Left ventricle myocardium inferior (tissue), 1 donor: ENCODE data around the gene SAMD4B. TPM values are rescaled to one million over a fixed set of nuclear protein-coding genes. Genes with fewer than 3 reads are reported as not detected.

Source experiments
- DNase-seq: peaks from one replicate; pipeline ENCODE4 v3.0.0-alpha.2; 2020
- H3K27ac ChIP-seq: fragments of 200-600 bp; replicated peaks from 2 replicates; pipeline ENCODE4 v1.8.0; 2021
- H3K27me3 ChIP-seq: fragments of 200-600 bp; 2 replicates; pipeline ENCODE4 v1.8.0; 2021; ENCODE audit warnings: low read depth
- H3K36me3 ChIP-seq: fragments of 200-600 bp; 2 replicates; pipeline ENCODE4 v1.8.0; 2021
- H3K4me1 ChIP-seq: fragments of 200-600 bp; 2 replicates; pipeline ENCODE4 v1.8.0; 2021
- H3K4me3 ChIP-seq: fragments of 200-600 bp; 2 replicates; pipeline ENCODE4 v1.8.0; 2021; ENCODE audit warnings: mild to moderate bottlenecking, moderate library complexity
- H3K9me3 ChIP-seq: fragments of 200-600 bp; replicated peaks from 2 replicates; pipeline ENCODE4 v1.8.0; 2021
- CTCF ChIP-seq: fragments of 200-600 bp; IDR thresholded peaks from 2 replicates; pipeline ENCODE4 v1.8.0; 2021; ENCODE audit warnings: antibody characterized with exemption, mild to moderate bottlenecking, borderline replicate concordance
- intact Hi-C: fragments of 100-400 bp; cut with micrococcal nuclease; formaldehyde crosslinking; loops from one replicate; pipeline ENCODE4 v1.11.0; 2022
- total RNA-seq: library from RNA; stranded (reverse); fragmentation: NEBNext Ultra II Directional; extraction: Animal tissue kit (Norgen Biotek cat#: 25700); gene quantifications from one replicate; pipeline ENCODE4 v1.2.1, GENCODE V29; 2021
- donor health status: DM: no; HTN: yes; CAD: no; lungs with severe emphysema.

The SAMD4B gene
- total RNA-seq, 1 donor from 2014 or later: 47.9 TPM

DNA sequence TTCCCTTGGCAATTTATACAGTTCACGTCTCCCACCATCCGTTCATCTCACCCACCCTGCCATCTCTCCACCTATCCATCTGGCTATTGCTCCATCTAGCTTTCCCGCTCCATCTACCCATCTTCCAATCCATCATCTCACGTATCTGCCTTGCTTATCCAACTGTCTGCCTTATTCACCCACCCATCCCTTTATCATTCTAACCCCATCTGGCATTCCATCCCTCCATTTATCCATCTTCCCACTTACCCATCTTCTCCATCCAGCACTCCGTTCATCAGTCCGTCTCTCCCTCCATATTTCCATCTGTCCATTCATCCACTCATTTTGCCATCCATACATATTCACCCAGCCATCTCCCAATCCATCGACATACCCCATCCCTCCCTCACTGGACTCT lies 83.5 kb downstream of the SAMD4B start:
- Histone ChIP-seq H3K4me1 (peaks cover 20% of the 10 kb centered on the region), H3K4me3 (no peak overlapping the region), H3K36me3 (peaks cover 37% of the 10 kb centered on the region), H3K27ac (no peak overlapping the region), H3K27me3 (no peaks in the 10 kb centered on the region), H3K9me3 (no peaks in the 10 kb centered on the region)
- TF ChIP-seq CTCF: no peak
- no peak for DNase-seq
- intact Hi-C loops: no loop called here

- Histone ChIP-seq H3K36me3 (peaks cover 33% of the 10 kb centered on the region), H3K27ac (no peak overlapping the region), H3K9me3 (no peaks in the 10 kb centered on the region), H3K4me1 (peaks cover 24% of the 10 kb centered on the region), H3K4me3 (no peak overlapping the region), H3K27me3 (no peaks in the 10 kb centered on the region)
- DNase-seq: no peak
- no peak for TF ChIP-seq CTCF
- intact Hi-C loops: no loop called here
Observed at GRCh38 chr19:39426170-39426569, 83.9 kb downstream of the SAMD4B start.

DNA sequence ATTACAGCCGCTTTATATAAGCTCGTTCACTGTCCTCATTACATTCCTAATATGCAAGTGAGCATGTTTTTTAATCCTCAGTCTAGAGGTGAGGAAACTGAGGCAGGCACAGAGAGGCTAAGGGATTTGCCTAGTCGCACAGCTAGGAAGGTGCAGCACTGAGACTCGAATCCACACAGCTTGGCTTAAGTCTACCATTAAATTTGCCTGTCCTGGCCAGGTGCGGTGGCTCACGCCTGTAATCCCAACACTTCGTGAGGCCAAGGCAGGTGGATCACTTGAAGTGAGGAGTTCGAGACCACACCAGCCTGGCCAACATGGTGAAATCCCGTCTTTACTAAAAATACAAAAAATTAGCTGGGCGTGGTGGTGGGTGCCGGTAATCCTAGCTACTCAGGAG lies 85.5 kb downstream of the SAMD4B start:
- TF ChIP-seq CTCF: no peak
- H3K36me3 ChIP-seq: peaks cover 28% of the 10 kb centered on the region
- no peak for DNase-seq
- H3K9me3 ChIP-seq: no peaks in the 10 kb centered on the region
- intact Hi-C loops: no loop called here
- H3K27ac ChIP-seq: peak overlapping the region; percentile 95
- no peak overlapping the region for H3K4me3 ChIP-seq
- no peaks in the 10 kb centered on the region for H3K27me3 ChIP-seq
- H3K4me1 ChIP-seq: peaks cover 27% of the 10 kb centered on the region

DNA sequence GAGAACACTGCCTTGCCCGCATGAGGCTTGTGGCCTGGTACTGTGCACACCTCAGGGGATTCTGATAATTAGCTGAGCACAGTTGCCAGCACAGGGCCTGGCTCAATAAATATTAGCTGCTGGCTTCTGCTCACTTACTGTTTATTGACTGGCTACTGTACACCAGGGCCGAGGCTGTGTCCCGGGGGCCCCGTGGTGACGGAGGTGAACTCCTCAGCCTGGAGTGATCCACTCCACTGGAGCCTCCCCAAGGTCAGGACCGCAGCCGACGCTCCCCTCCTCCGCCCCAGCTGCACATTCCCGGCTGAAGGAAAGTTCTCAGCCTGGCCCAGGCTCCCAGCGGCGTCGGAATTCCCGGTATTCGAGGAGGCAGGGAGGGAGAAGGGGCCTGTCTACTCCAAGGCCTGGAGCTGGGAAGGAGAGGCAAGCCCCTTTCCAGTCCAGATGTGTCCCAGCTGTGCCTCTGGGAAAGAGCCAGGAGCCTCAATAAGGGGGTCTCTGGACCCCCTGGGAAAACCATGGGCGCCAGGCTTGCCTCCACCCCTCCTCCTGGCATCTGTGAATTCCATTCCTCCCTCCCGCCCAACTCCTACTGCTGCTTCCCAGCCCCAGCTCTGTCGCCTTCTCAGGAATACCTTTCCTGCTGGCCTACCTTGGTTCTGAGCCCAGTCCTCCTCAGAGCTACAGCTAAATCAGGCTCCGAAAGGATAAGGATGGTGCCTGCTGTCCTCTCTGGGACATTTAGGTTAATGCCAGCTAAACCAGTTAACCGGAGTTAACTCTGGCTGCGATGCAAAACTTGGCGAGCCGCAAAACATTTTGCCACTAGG lies 86.3 kb downstream of the SAMD4B start:
- peaks cover 28% of the 10 kb centered on the region for H3K36me3 ChIP-seq
- peak; percentile 74 for DNase-seq
- peaks cover 31% of the 10 kb centered on the region for H3K4me1 ChIP-seq
- H3K4me3 ChIP-seq: peak overlapping the region; percentile 48
- H3K27ac ChIP-seq: peak overlapping the region; percentile 95
- no peak for TF ChIP-seq CTCF
- H3K9me3 ChIP-seq: no peaks in the 10 kb centered on the region
- intact Hi-C loops: no loop called here
- H3K27me3 ChIP-seq: no peaks in the 10 kb centered on the region

GRCh38 chr19:39430675-39431593 lies 88.7 kb downstream of the SAMD4B start:
- H3K4me3 ChIP-seq: peak overlapping the region; percentile 13
- H3K36me3 ChIP-seq: peaks cover 32% of the 10 kb centered on the region
- TF ChIP-seq CTCF: no peak
- no peaks in the 10 kb centered on the region for H3K27me3 ChIP-seq
- H3K27ac ChIP-seq: peak overlapping the region; percentile 73
- H3K4me1 ChIP-seq: peaks cover 53% of the 10 kb centered on the region
- no peak for DNase-seq
- intact Hi-C loops: no loop called here
- no peaks in the 10 kb centered on the region for H3K9me3 ChIP-seq
